Endothelial cell of umbilical vein (primary cell): ENCODE measurements around the gene HS3ST1. TPM values are rescaled to one million over a fixed set of nuclear protein-coding genes. Genes with fewer than 3 reads are reported as not detected.

Experiments
- BruUV-seq: library from RNA; stranded (reverse); fragments of 400-500 nt; replicated peaks from 2 replicates; lab custom pipeline; 2021; lab: Mats Ljungman, UMichigan
- CTCF ChIA-PET: fragments of 300-600, 350-600 bp; sonication (Branson Sonifier 250); formaldehyde crosslinking; loops from one replicate; lab custom pipeline; 2021; ENCODE audit warnings: antibody characterized with exemption, inconsistent platforms; lab: Charles Lee
- POLR2A ChIA-PET: fragments of 300-600, 350-600 bp; sonication (Branson Sonifier 250); formaldehyde crosslinking; loops from one replicate; lab custom pipeline; 2021; ENCODE audit warnings: antibody characterized with exemption, inconsistent platforms; lab: Charles Lee
- DNase-seq: peaks from one replicate; pipeline ENCODE4 v3.0.0-alpha.2; 2011; ENCODE audit warnings: low read depth, low spot score
- FAIRE-seq: peaks from 2 replicates; lab custom pipeline; 2011; peaks lifted over from hg19 to GRCh38; lab: Jason Lieb, UNC
- H2AFZ ChIP-seq: 2 replicates; pipeline ENCODE4 v1.6.0; 2012; ENCODE audit warnings: low read depth, low read length, control low read depth, inconsistent platforms
- H3K27ac ChIP-seq: 2 replicates; pipeline ENCODE4 v1.5.1; 2011; ENCODE audit warnings: low read depth, mild to moderate bottlenecking, control low read depth, low read length, moderate library complexity; ENCODE audit not compliant: insufficient read depth
- H3K27me3 ChIP-seq, 2 experiments: 2 replicates each; pipeline versions ENCODE4 v1.6.0 to v1.6.1; 2011; ENCODE audit warnings: low read length in 2 of 2, mixed read lengths in 1 of 2; ENCODE audit not compliant: control insufficient read depth in 2 of 2, insufficient read depth in 2 of 2
- H3K36me3 ChIP-seq, 2 experiments: 2 replicates in 1 of 2; 3 replicates in 1 of 2; pipeline ENCODE4 v1.5.1; 2011; ENCODE audit warnings: low read length in 2 of 2, mild to moderate bottlenecking in 1 of 2, moderate library complexity in 1 of 2; ENCODE audit not compliant: control insufficient read depth in 2 of 2, insufficient read depth in 2 of 2; ENCODE audit errors: extremely low read depth in 1 of 2
- H3K4me1 ChIP-seq: 3 replicates; pipeline ENCODE4 v1.5.1; 2011; ENCODE audit warnings: mild to moderate bottlenecking, low read length; ENCODE audit not compliant: control insufficient read depth, insufficient read depth; ENCODE audit errors: extremely low read depth
- H3K4me2 ChIP-seq: 2 replicates; pipeline ENCODE4 v1.6.1; 2011; ENCODE audit warnings: low read length, control low read depth, mixed read lengths; ENCODE audit not compliant: insufficient read depth
- H3K4me3 ChIP-seq, 3 experiments: fragments of 200-600 bp in 1 of 3; sonication (generic), shearing (Covaris generic) in 1 of 3; replicated peaks in 1 of 3; 2 replicates each; pipeline ENCODE4 v1.5.1; 2011 to 2016; ENCODE audit warnings: control low read depth in 3 of 3, low read length in 3 of 3, mild to moderate bottlenecking in 2 of 3, inconsistent platforms in 1 of 3, low read depth in 1 of 3, moderate library complexity in 1 of 3; ENCODE audit not compliant: insufficient read depth in 1 of 3
- H3K79me2 ChIP-seq: 2 replicates; pipeline ENCODE4 v1.6.0; 2012; ENCODE audit warnings: low read length, inconsistent platforms; ENCODE audit not compliant: control insufficient read depth, insufficient read depth
- H3K9ac ChIP-seq: replicated peaks from 2 replicates; pipeline ENCODE3; 2011; ENCODE audit warnings: low read length, control low read depth; ENCODE audit not compliant: insufficient read depth; ENCODE audit errors: extremely low read depth
- H3K9me1 ChIP-seq: replicated peaks from 3 replicates; pipeline ENCODE4 v1.6.0; 2011; ENCODE audit warnings: mild to moderate bottlenecking, low read length; ENCODE audit not compliant: control insufficient read depth, insufficient read depth; ENCODE audit errors: extremely low read depth
- H3K9me3 ChIP-seq: replicated peaks from 2 replicates; pipeline ENCODE4 v1.5.1; 2012; ENCODE audit warnings: low read length, inconsistent platforms; ENCODE audit not compliant: control insufficient read depth, insufficient read depth
- H4K20me1 ChIP-seq: replicated peaks from 2 replicates; pipeline ENCODE3; 2011; ENCODE audit warnings: mild to moderate bottlenecking, low read length; ENCODE audit not compliant: control insufficient read depth, insufficient read depth; ENCODE audit errors: extremely low read depth
- EZH2 ChIP-seq: IDR thresholded peaks from 2 replicates; pipeline ENCODE4 v1.6.1; 2012; ENCODE audit warnings: borderline replicate concordance, low read depth, mild to moderate bottlenecking, moderate library complexity, low read length, inconsistent platforms; ENCODE audit not compliant: severe bottlenecking
- FOS ChIP-seq: IDR thresholded peaks from 2 replicates; pipeline ENCODE4 v1.6.1; 2011; ENCODE audit warnings: mild to moderate bottlenecking, low read length, moderate library complexity, borderline replicate concordance; ENCODE audit not compliant: insufficient read depth
- GATA2 ChIP-seq: IDR thresholded peaks from 2 replicates; pipeline ENCODE4 v1.7.0; 2011; ENCODE audit warnings: low read depth, mild to moderate bottlenecking, moderate library complexity, mixed read lengths, low read length; ENCODE audit not compliant: insufficient read length, insufficient read depth
- JUN ChIP-seq: IDR thresholded peaks from 2 replicates; pipeline ENCODE4 v1.6.1; 2011; ENCODE audit warnings: borderline replicate concordance, low read depth; ENCODE audit not compliant: insufficient read length, insufficient read depth
- MYC ChIP-seq: IDR thresholded peaks from one replicate; pipeline ENCODE4 v1.6.1; 2011; ENCODE audit warnings: mild to moderate bottlenecking, low read depth, low read length
- POLR2A ChIP-seq: IDR thresholded peaks from 2 replicates; pipeline ENCODE4 v1.6.1; 2012; ENCODE audit warnings: low read depth, mild to moderate bottlenecking, control low read depth, low read length
- POLR2AphosphoS5 ChIP-seq: IDR thresholded peaks from 2 replicates; pipeline ENCODE4 v1.6.1; 2012; ENCODE audit warnings: low read depth, mild to moderate bottlenecking, control low read depth, low read length, moderate library complexity; ENCODE audit not compliant: insufficient read depth
- dilution Hi-C: fragments of 300-500 bp; cut with MboI; formaldehyde crosslinking; loops from one replicate; pipeline ENCODE4 v1.15.0; 2019; ENCODE audit warnings: low sequenced_read_pairs; ENCODE audit not compliant: extremely low pct_ligation_motif_present
- intact Hi-C: fragments of 100-400 bp; cut with micrococcal nuclease; formaldehyde crosslinking; loops from one replicate; pipeline ENCODE4 v1.10.0; 2022
- polyA plus RNA-seq, 4 experiments: library from polyadenylated mRNA; depleted of rRNA in 3 of 4; stranded (reverse) in 3 of 4; unstranded in 1 of 4; fragments of >200 nt; gene quantifications; 2 replicates each; pipeline versions ENCODE4 v1.2.1 to v1.2.3, GENCODE V29; 2011 to 2012; ENCODE audit warnings: missing spikeins in 1 of 4
- total RNA-seq: library from RNA; stranded (reverse); gene quantifications from 2 replicates; pipeline ENCODE4 v1.2.3, GENCODE V29; 2021
- TF ChIP-seq, protein P1 (sequence below), 2 donors: IDR thresholded peaks; 1 replicate in 1 of 2; 2 replicates in 1 of 2; pipeline ENCODE4 v1.5.1; 2011; ENCODE audit warnings: low read length in 2 of 2, mild to moderate bottlenecking in 2 of 2, moderate library complexity in 2 of 2, control low read depth in 1 of 2, inconsistent platforms in 1 of 2, low read depth in 1 of 2; ENCODE audit not compliant: insufficient read depth in 1 of 2; ENCODE audit errors: extremely low read depth in 1 of 2
- TF ChIP-seq, protein P2 (sequence below): IDR thresholded peaks from 2 replicates; pipeline ENCODE4 v1.6.1; 2011; ENCODE audit not compliant: insufficient read depth, insufficient read length

Gene HS3ST1
- total and polyA plus RNA-seq, 2 donors (not counting 3 experiments of a cell fraction or from before 2014, with no cell fraction given), result 0.14 to 1.3 TPM

DNA sequence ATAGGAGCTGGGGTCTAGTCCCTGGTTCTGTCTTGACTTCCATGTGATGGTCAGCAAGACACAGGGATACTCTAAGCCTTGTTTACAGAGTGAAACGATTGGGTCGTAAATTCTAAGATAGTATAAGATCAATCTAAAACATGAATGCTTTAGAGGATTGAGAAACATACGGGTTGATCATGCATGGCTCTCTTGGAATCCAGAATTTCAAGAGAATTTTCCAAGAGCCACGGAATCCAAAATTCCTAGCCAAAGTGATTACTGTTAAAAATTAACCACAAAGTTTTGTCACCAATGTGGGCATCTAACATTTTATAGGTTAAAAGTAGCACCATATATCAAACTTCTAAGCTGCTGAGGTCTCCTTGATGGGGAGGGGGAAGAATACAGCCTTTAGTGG lies 16.5 kb downstream of the HS3ST1 start:
- no peak overlapping the region for H3K4me3 ChIP-seq
- ChIA-PET CTCF (no interaction called here), POLR2A (no interaction called here)
- H3K9me3 ChIP-seq, result no peaks in the 10 kb centered on the region
- DNase-seq, result no peak
- no peaks in the 10 kb centered on the region for H3K4me1 ChIP-seq
- intact Hi-C loops, result no loop called here
- H2AFZ ChIP-seq, result no peak overlapping the region
- no TSS peak for BruUV-seq
- H3K27ac ChIP-seq, result no peak overlapping the region
- dilution Hi-C loops, result no loop called here
- no peak overlapping the region for H3K9ac ChIP-seq
- no peak for FAIRE-seq
- H3K79me2 ChIP-seq, result no peaks in the 10 kb centered on the region
- no peaks in the 10 kb centered on the region for H3K36me3 ChIP-seq
- no peaks in the 10 kb centered on the region for H3K9me1 ChIP-seq
- no peaks in the 10 kb centered on the region for H4K20me1 ChIP-seq
- H3K27me3 ChIP-seq, result no peaks in the 10 kb centered on the region
- no peak overlapping the region for H3K4me2 ChIP-seq
- no peak for TF ChIP-seq GATA2
- no peak for TF ChIP-seq FOS
- no peak for TF ChIP-seq MYC
- no peak for TF ChIP-seq EZH2

DNA sequence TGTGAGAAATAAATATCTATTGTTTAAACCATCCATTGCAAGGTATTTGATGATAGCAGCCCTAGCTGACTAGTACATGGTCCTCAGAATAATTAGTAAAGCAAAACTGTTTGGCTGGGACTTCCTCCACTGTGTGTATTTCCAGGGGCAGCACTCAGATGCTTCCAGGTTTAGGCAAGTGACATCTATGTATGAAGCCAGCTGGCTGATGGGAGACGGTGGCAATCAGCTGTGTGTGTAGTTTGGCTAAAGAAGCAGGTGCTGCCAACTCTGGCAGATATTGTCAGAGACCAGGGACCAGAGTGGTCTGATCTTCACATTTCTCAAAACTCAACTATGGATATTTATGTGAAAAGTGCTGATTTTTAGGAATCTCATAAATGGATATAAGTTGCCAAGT lies 19.1 kb downstream of the HS3ST1 start:
- Histone ChIP-seq H3K4me1 (no peaks in the 10 kb centered on the region), H4K20me1 (no peaks in the 10 kb centered on the region), H3K9me3 (no peaks in the 10 kb centered on the region), H3K4me2 (no peak overlapping the region), H3K9me1 (no peaks in the 10 kb centered on the region), H3K27me3 (no peaks in the 10 kb centered on the region), H3K9ac (no peak overlapping the region), H3K27ac (no peak overlapping the region), H3K4me3 (no peak overlapping the region), H3K36me3 (no peaks in the 10 kb centered on the region), H3K79me2 (no peaks in the 10 kb centered on the region), H2AFZ (no peak overlapping the region)
- FAIRE-seq, result no peak
- intact Hi-C loops (no loop called here), dilution Hi-C loops (no loop called here)
- ChIA-PET POLR2A (no interaction called here), CTCF (no interaction called here)
- no TSS peak for BruUV-seq
- DNase-seq, result no peak
- TF ChIP-seq MYC (no peak), GATA2 (no peak), EZH2 (no peak), POLR2A (no peak), FOS (no peak), JUN (no peak), POLR2AphosphoS5 (no peak)
- TF ChIP-seq, protein P1, sequence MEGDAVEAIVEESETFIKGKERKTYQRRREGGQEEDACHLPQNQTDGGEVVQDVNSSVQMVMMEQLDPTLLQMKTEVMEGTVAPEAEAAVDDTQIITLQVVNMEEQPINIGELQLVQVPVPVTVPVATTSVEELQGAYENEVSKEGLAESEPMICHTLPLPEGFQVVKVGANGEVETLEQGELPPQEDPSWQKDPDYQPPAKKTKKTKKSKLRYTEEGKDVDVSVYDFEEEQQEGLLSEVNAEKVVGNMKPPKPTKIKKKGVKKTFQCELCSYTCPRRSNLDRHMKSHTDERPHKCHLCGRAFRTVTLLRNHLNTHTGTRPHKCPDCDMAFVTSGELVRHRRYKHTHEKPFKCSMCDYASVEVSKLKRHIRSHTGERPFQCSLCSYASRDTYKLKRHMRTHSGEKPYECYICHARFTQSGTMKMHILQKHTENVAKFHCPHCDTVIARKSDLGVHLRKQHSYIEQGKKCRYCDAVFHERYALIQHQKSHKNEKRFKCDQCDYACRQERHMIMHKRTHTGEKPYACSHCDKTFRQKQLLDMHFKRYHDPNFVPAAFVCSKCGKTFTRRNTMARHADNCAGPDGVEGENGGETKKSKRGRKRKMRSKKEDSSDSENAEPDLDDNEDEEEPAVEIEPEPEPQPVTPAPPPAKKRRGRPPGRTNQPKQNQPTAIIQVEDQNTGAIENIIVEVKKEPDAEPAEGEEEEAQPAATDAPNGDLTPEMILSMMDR (IDR thresholded peaks at IDR 0.05; ENCODE audit: extremely low read depth in 1 of 2, insufficient read depth in 1 of 2, low read depth in 1 of 2, low read length in 2 of 2), result no peak
- TF ChIP-seq, protein P2, sequence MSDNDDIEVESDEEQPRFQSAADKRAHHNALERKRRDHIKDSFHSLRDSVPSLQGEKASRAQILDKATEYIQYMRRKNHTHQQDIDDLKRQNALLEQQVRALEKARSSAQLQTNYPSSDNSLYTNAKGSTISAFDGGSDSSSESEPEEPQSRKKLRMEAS, result no peak
